ENCODE results near the gene CUL7. TPM values are rescaled to one million over a fixed set of nuclear protein-coding genes. Genes with fewer than 3 reads are reported as not detected.

The CUL7 gene
- total RNA-seq, 2 experiments from 2014 or later = 23.2 to 23.8 TPM

Other genes with a start within 250 kb of the CUL7 start
- 100 to 1,000 TPM; 111 to 117 TPM for gene RPL7L1, start 174.2 kb downstream of the CUL7 start, total RNA-seq
- gene PTCRA, start 137.8 kb downstream of the CUL7 start, total RNA-seq = not detected
- 10 to 100 TPM; 32.2 to 37.6 TPM for gene CNPY3, start 124.4 kb downstream of the CUL7 start, total RNA-seq
- gene GNMT, start 93.1 kb downstream of the CUL7 start, total RNA-seq = not detected
- 10 to 100 TPM; 25.6 to 26.4 TPM for gene PEX6, start 74.7 kb downstream of the CUL7 start, total RNA-seq
- 10 to 100 TPM; 59.1 to 60.2 TPM for gene PPP2R5D, start 69.3 kb downstream of the CUL7 start, total RNA-seq
- 10 to 100 TPM; 90.2 to 94.4 TPM for gene MEA1, start 39.9 kb downstream of the CUL7 start, total RNA-seq
- gene KLHDC3, start 39.6 kb downstream of the CUL7 start, total RNA-seq = 10 to 100 TPM; 48.1 to 52.3 TPM
- 10 to 100 TPM; 54.0 to 55.6 TPM for gene RRP36, start 32.2 kb downstream of the CUL7 start, total RNA-seq
- gene MRPL2, start 5.6 kb upstream of the CUL7 start, total RNA-seq = 10 to 100 TPM; 91.0 to 95.4 TPM
- 10 to 100 TPM; 11.0 to 11.9 TPM for gene KLC4, start 5.8 kb upstream of the CUL7 start, total RNA-seq
- 1 to 10 TPM; 1.3 to 1.5 TPM for gene PTK7, start 22.5 kb upstream of the CUL7 start, total RNA-seq
- 10 to 100 TPM; 40.5 to 40.8 TPM for gene SRF, start 117.4 kb upstream of the CUL7 start, total RNA-seq
- 10 to 100 TPM; 37.8 to 38.4 TPM for gene CUL9, start 128.3 kb upstream of the CUL7 start, total RNA-seq
- gene DNPH1, start 175.6 kb upstream of the CUL7 start, total RNA-seq = 10 to 100 TPM; 57.5 to 57.9 TPM
- under 1 TPM; 0.31 to 0.34 TPM for gene TTBK1, start 189.6 kb upstream of the CUL7 start, total RNA-seq
- not detected for gene SLC22A7, start 244.4 kb upstream of the CUL7 start, total RNA-seq

Measured in activated CD4-positive, alpha-beta memory T cell treated with anti-CD3 and anti-CD28 coated beads for 36 hours (primary cell).